Caki2 (cell line): ENCODE results near the gene MAFB. TPM values are rescaled to one million over a fixed set of nuclear protein-coding genes. Genes with fewer than 3 reads are reported as not detected.

ENCODE experiments used
- DNase-seq: peaks from one replicate; pipeline ENCODE4 v3.0.0-alpha.2; 2015; ENCODE audit warnings: low read depth
- in situ Hi-C: cut with HindIII; loops from 2 replicates; pipeline ENCODE4 v1.10.0; 2016; ENCODE audit warnings: low sequenced_read_pairs, low pct_unique_long_range_greater_than_20kb, mixed read lengths
- total RNA-seq: library from RNA; depleted of rRNA; stranded (reverse); fragments of >200 nt; shearing (Covaris generic); gene quantifications from 2 replicates; pipeline ENCODE4 v1.2.3, GENCODE V29; 2014; ENCODE audit warnings: low replicate concordance

The MAFB gene
- total RNA-seq, 1 experiment from 2014 or later: 0.03 TPM

GRCh38 chr20:40669692-40670091 lies 19.3 kb downstream of the MAFB start:
- in situ Hi-C loops: no loop called here
- no peak for DNase-seq

DNA sequence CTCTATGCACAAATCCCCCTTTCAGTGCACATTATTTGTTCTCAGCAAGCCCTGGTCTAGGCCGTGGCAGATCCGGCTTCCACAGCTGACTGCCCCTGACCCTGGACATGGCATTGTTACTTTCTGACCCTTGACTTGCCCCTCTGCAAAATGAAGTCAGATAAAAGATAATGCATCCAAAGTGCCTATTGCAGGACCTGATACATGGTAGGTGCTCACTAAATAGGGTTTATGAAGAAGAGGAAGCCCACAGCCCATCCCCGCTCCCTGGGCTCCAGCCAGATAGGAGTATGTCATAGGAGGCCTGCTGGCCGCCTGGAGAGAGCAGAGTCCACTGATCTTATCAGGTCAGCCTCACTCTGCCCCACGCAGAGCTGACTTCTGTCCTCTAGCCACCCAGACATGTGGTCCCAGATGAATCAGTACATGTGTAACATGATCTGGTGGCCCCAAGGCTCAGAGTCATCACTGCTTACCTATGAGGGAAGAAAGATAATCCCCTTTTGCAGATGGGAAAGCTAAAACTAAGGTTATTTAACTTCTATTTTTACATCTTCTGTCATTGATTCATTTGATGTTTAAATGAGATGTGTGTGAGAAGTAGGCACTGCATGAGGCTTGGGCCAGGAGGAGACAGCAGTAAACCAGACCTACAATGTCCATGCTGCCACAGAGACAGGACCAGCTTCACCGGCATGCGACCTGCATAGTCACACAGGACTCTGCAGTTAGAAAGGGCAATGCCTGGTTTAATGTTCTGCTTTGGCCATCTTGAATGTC lies 20.4 kb downstream of the MAFB start:
- in situ Hi-C loops: no loop called here

GRCh38 chr20:40667503-40667902 lies 21.5 kb downstream of the MAFB start:
- in situ Hi-C loops: no loop called here
- DNase-seq: no peak

More for the DNA sequence above, 20.4 kb downstream of the MAFB start:
- DNase-seq: peak; percentile 6

DNA sequence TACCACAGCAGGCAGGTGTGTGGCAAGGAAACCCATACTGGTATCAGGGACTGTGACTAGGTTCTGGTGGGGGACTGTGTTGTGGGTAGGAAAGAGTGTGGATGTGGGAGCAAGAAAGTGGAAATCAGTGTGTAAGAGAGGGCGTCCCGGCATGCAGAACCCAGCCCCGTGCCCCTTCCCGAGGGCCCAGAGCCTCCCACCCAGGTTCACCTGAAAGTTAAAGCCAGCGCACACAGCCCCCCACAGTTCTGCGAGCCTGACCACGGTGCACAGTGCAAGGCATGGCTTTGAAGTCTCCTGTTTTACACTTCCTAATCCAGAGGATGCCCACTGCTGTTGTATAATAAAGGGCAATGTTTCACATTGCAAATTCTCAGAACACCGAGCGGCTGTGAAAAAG lies 22.7 kb downstream of the MAFB start:
- in situ Hi-C loops: no loop called here

DNA sequence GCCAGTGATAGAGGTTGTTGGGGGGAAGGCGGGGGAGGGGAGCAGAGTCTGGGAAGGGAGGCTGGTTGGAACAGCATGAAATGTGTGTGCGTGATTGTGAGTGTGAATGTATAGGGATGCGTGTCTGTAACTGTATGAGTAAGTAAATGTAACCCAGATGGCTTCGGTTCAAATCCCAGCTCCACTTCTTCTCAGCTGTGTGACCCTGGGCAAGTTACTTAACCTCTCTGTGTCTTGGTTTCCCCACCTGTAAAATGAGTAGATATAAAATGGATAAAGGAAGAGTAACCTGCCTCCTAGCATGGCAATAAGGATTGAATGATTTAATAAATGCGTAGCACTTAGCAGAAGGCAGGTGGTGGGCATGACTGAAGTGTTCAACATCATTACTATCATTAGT lies 24.1 kb downstream of the MAFB start:
- DNase-seq: no peak
- in situ Hi-C loops: no loop called here

More for the DNA sequence above, 22.7 kb downstream of the MAFB start:
- DNase-seq: no peak

- in situ Hi-C loops: no loop called here
- no peak for DNase-seq
Observed at GRCh38 chr20:40663991-40664880, 24.8 kb downstream of the MAFB start.

- in situ Hi-C loops: no loop called here
Observed at GRCh38 chr20:40663304-40663790, 25.7 kb downstream of the MAFB start.

GRCh38 chr20:40659567-40659966 lies 29.5 kb downstream of the MAFB start:
- in situ Hi-C loops: no loop called here
- no peak for DNase-seq

More at GRCh38 chr20:40663304-40663790, 25.7 kb downstream of the MAFB start:
- DNase-seq: no peak

GRCh38 chr20:40658509-40658908 lies 30.5 kb downstream of the MAFB start:
- DNase-seq: no peak
- in situ Hi-C loops: no loop called here

- DNase-seq: no peak
- in situ Hi-C loops: no loop called here
Observed at GRCh38 chr20:40657526-40657925, 31.5 kb downstream of the MAFB start.

DNA sequence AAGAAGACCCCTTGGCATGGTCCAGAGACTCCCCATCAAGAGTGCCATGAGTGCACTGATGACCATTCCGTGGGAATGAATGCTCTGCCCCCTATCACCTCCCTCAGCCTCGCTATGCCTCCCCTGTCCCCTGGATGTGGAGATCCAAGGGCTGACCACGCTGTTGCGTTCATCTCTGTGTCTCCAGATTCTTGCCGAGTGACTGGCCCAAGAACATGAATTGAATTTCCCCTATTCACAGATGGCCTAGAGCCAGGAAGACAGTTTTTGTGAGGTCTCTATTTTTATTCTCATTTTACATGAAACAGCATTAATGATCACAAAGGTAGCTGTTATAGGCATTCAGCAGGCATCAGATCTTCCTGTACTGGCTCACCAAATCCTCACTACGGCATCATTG lies 33.6 kb downstream of the MAFB start:
- DNase-seq: no peak
- in situ Hi-C loops: no loop called here

DNA sequence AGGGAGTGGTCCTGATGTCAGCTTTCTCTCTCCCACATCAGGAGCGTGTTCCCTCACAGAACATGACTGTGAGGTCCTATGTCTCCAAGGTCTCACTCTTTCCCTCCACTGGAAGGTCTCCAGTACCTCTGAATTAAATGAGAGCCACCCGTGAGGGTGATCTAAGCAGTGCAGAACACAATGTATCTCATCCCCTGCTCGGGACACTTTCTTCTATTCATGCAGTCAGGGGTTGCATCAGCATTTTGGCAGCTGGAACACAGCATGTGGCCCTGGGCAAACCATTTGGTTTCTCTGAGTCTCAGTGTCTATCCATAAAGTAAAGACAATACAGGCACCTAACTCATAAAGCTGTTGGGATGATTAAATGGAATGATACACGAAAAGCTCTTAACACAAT lies 34.2 kb downstream of the MAFB start:
- no peak for DNase-seq
- in situ Hi-C loops: no loop called here

DNA sequence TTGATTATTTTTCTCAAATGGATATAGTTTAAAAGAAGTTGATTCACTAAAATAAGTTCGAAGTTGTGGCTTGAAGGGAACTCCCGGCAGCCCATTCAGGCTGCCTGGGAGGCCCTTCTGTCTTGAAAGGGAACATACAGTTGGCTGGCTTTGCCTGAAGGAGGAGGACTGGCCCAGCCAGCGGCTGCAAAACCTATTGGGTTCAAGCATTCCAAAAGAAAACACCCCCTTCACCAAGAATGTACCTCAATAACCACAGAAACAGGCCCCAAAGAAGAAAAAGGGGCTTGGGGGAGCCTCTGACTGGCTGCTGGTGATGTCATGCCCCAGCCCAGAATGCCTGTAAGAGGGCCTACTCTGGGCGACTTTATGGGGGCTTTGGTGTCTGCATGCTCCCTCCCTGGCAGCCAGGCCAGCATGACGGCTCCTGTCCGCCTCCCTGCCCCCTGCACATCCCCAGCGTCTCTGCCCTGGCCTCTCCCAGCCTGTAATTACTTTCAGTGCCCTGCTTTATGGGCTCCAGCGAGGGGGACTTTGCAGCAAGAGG lies 36.5 kb downstream of the MAFB start:
- in situ Hi-C loops: no loop called here
- no peak for DNase-seq

DNA sequence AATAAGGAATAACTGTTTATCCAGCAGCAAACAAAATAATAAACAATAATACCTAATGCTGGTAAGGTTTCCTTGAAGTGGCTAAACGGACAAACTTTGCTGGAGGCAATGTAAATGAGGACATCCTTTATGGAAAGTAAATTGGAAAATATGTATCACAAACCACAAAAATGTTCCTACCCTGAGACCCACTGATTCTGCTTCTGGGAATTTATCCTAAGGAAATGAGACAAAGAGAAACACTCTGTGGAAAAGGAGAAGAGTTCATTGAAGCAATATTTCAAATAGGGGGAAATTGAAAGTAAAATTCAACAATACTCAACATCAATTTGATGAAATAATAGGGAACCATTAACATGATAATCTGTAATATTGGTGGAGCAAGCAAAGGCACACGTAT lies 37.9 kb downstream of the MAFB start:
- in situ Hi-C loops: no loop called here
- no peak for DNase-seq

- in situ Hi-C loops: no loop called here
- no peak for DNase-seq
Observed at GRCh38 chr20:40650707-40651106, 38.3 kb downstream of the MAFB start.

- in situ Hi-C loops: no loop called here
- no peak for DNase-seq
Observed at GRCh38 chr20:40648210-40649072, 40.6 kb downstream of the MAFB start.

DNA sequence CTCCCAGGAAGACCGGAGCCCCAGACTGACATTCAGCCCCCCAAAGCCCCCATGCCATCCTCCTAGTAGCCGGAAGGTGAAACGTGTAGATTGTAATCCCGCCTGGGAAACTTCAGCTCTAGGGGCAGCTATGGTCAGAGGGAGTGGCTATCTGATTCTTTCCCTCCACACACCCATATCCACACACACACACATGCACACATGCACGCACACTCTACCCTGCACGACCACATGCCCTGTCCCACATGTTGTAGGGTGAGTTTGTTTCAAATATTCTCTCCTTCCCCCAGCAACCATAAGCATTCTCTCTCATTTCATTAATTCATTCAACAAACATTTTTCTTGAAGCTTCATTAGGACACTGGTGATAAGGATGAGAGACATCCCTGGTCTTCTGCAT lies 42.2 kb downstream of the MAFB start:
- DNase-seq: no peak

DNA sequence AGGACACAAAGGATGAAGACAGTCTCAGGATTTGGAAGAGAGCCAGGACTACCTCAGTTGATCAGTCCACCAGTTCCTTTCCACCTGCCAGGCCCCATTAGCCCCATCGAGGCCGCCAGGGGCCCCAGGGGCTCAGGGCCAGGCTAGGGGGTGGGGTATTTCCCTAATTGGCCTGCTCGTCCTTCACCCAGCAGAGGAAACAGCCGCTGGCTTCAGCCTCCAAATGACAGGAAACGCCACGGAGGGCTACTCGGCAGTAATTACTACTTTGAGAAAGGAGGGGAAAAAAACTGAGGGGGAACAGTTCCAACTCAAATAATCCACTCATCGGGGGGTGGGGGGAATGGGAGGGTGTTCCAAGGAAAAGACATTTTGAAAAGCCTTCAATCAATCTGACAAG lies 42.7 kb downstream of the MAFB start:
- no peak for DNase-seq
- in situ Hi-C loops: no loop called here

More for the DNA sequence above, 42.2 kb downstream of the MAFB start:
- in situ Hi-C loops: no loop called here
